Measurements from ENCODE around the gene HCN4.
"Not testable (repeated sequence)": the region's sequence is repeated elsewhere in the genome, so short reads cannot be mapped to it uniquely, and the experiment has no call there.

HCN4 gene

GRCh38 chr15:73326157-73326556 lies 42.6 kb downstream of the HCN4 start:
- DNase-seq (ENCODE audit: low read depth in 4 of 4, low spot score in 1 of 4) = no peak

- DNase-seq (ENCODE audit: low read depth in 4 of 4, low spot score in 1 of 4) = no peak
Measured at GRCh38 chr15:73325191-73325861, 43.4 kb downstream of the HCN4 start.

DNA sequence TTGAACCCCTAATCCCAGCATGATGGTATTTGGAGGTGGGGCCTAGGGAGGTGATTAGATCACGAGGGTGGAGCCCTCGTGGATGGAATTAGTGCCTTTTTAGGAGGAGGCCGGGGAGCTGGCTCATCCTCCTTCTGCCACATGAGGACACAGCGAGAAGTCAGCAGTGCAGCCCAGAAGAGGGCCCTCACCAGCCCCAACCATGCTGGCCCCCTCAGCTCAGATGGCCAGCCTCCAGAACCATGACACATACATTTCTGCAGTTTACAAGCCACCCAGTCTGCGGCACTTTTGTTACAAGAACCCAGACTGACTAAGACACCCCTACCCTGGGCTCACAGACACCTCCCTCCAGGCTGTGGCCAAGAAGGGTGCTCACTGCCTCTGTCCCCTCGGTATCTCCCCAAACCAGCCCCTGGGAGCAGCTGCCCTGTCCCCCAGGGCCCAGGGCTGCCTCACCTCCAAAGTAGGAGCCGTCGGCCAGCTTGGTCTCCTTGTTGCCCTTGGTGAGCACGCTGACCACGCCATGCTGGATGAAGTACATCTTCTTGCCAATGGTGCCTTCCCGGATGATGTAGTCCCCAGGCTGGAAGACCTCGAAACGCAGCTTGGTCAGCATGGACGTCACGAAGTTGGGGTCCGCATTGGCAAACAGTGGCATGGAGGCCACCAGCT lies 44.1 kb downstream of the HCN4 start:
- DNase-seq (ENCODE audit: low read depth in 4 of 4, low spot score in 1 of 4) = no peak

- no peak for DNase-seq (ENCODE audit: low read depth in 4 of 4, low spot score in 1 of 4)
Measured at GRCh38 chr15:73323956-73324355, 44.8 kb downstream of the HCN4 start.

- DNase-seq (ENCODE audit: low read depth in 4 of 4, low spot score in 1 of 4) = no peak
Measured at GRCh38 chr15:73323374-73323955, 45.3 kb downstream of the HCN4 start.

GRCh38 chr15:73322665-73323373 lies 45.9 kb downstream of the HCN4 start:
- DNase-seq (ENCODE audit: low read depth in 4 of 4, low spot score in 1 of 4) = no peak

- no peak for DNase-seq (ENCODE audit: low read depth in 4 of 4, low spot score in 1 of 4)
Measured at GRCh38 chr15:73321496-73322450, 47.0 kb downstream of the HCN4 start.

GRCh38 chr15:73320619-73321180 lies 48.1 kb downstream of the HCN4 start:
- DNase-seq (ENCODE audit: low read depth in 4 of 4, low spot score in 1 of 4) = no peak

- DNase-seq (ENCODE audit: low read depth in 4 of 4, low spot score in 1 of 4) = no peak
Measured at GRCh38 chr15:73319460-73320245, 49.1 kb downstream of the HCN4 start.

DNA sequence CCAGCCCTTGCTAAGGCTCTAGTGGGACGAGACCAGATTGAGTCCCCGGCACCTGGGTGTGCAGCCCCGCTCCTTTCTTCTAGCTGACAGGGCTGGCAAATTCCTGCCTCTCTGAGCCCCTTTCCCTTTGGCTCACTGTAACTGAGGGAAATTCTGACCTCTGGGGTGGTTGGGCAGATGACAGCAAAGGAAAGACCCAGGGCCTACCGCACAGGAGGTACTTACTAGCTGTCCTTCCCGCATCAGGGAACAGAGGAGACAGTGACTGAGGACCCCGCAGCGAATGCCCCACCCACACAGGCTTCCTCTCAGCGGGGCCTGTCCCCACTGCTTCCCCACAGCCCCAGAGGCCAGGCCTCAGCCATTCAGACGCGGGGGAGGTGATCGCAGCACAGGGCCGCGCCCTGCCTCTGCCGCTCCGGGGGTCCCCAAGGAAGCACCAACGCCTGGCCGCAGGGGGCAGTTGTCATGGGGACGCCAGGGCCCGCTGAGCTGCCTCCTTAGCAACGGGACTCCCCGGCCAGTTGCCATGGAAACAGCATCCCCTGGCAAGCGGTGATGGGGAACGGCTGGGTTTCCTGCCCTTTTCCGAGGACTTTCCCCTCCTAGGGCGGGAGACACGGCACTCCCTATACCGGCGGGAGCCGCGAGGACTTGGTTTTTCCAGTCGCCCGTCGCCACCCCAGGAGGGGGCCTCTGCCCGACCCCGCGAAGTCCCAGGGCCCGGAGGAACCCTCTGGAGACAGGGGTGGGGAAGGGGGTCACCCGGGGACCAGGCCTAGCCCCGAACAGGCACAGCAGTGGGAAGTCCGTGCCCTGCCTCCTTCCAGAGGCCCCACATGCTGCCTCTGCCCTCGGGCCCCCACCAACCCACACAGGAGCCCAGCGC lies 50.1 kb downstream of the HCN4 start:
- no peak for DNase-seq (ENCODE audit: low read depth in 4 of 4, low spot score in 1 of 4)

DNA sequence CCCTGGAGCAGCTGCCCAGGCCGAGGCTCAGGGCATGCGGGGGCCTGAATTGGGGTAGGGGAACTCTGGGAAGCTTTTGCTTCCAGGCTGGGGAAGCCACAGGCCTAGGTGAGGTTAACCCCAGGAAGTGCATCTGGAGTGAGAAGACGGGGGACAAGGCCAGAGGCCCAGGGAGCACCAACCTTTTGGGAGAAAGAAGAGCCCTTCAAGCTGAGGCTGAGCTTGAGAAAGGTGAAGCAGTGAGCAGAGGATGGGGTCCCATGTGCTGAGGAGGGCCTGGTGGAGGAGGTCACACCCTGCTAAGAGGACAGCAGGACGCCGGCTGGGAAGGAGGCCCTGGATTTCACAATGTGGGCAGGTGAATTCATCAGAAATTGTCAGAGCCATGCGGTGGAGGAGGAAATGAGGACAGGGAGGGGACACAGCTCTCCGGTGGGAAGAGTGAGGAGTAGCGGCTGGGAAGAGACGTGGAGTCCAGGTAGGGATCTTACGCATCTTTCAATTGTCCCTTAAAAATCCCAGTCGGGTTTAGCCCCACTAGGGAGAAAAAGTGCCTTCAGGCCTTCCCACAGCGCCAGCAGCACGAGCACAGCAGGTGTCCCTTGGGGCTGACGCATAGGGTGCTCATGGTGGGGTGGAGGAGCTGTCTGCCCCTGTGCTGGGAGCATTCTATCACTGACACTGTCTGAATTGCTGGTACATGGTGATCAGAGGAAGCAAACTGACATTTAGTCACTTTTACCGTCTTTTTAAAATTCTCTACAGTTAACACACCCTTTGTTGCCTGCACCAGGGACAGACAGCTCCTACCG lies 50.9 kb downstream of the HCN4 start:
- DNase-seq (ENCODE audit: low read depth in 4 of 4, low spot score in 1 of 4) = no peak

DNA sequence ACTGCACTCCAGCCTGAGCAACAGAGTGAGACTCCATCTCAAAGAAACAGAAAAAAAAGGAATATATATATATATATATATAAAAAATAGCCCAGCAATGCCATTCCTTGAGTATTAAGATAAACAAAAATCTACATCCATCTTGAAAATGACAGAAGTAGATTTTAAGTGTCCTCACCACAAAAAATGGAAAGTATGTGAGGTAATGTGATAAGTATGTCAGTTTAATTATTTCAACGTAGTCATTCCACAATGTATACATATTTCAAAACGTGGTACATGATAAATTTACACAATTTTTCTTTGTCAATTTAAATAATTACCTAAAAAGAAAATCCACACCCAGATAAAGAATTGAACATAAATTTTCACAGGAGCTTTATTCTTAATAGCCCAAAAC lies 54.9 kb downstream of the HCN4 start:
- DNase-seq (ENCODE audit: low read depth in 4 of 4, low spot score in 1 of 4) = no peak

DNA sequence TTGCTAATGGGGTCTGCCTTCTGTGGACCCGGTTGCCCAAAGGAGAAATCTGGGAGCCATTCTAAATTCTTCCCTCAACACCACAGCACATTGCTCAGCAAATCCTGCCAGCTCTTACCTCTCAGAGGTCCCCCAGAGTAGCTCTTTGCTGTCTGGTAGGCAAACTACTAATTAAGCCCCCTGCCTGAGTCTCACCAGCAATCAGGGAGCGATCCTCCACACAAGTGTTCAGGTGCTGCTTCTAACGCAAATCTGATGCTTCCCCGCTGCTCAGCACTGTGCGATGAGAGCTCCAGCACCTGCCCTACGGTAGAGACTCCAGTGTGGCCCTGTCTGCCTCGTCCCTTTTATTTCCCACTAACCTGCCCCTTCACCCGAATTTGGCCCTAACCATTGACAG lies 60.5 kb downstream of the HCN4 start:
- DNase-seq (ENCODE audit: low read depth in 4 of 4, low spot score in 1 of 4) = no peak

- no peak for DNase-seq (ENCODE audit: low read depth in 4 of 4, low spot score in 1 of 4)
Measured at GRCh38 chr15:73305331-73306211, 63.2 kb downstream of the HCN4 start.

GRCh38 chr15:73303636-73304035 lies 65.1 kb downstream of the HCN4 start:
- DNase-seq (ENCODE audit: low read depth in 4 of 4, low spot score in 1 of 4) = no peak

GRCh38 chr15:73300286-73300685 lies 68.5 kb downstream of the HCN4 start:
- not testable (repeated sequence) for DNase-seq (ENCODE audit: low read depth in 4 of 4, low spot score in 1 of 4)
